ENCODE results near the gene H1-8.

DNA sequence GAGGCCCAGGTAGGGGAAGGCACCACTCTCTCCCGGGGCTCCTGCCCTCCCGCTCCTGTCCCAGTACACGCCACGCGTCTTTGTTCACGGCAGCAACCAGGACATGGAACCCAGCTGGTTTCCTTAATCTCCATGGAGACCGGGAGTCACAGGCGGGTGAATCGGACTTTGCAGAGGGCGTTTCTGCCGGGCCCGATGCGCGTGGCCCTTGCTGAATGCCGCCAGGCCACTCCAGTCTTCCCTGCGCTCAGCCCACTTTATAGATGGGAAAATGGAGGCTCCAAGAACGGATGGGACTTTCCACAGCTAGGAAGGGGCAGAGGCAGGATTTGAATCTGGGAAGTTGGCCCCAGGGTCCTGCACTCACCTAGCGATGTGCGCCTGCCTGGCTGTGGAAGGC lies 56.1 kb downstream of the H1-8 start:
- TF ChIP-seq, protein P1, sequence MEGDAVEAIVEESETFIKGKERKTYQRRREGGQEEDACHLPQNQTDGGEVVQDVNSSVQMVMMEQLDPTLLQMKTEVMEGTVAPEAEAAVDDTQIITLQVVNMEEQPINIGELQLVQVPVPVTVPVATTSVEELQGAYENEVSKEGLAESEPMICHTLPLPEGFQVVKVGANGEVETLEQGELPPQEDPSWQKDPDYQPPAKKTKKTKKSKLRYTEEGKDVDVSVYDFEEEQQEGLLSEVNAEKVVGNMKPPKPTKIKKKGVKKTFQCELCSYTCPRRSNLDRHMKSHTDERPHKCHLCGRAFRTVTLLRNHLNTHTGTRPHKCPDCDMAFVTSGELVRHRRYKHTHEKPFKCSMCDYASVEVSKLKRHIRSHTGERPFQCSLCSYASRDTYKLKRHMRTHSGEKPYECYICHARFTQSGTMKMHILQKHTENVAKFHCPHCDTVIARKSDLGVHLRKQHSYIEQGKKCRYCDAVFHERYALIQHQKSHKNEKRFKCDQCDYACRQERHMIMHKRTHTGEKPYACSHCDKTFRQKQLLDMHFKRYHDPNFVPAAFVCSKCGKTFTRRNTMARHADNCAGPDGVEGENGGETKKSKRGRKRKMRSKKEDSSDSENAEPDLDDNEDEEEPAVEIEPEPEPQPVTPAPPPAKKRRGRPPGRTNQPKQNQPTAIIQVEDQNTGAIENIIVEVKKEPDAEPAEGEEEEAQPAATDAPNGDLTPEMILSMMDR (IDR thresholded peaks at IDR 0.05) = no peak
- no peak for TF ChIP-seq POLR2A (IDR thresholded peaks at IDR 0.05)
